ENCODE results near the gene MARCHF11.

- TF ChIP-seq CTCF (IDR thresholded peaks at IDR 0.05) (no peak), EP300 (IDR thresholded peaks at IDR 0.05; ENCODE audit: low read depth) (no peak), POLR2A (IDR thresholded peaks at IDR 0.05) (no peak)
Observed at GRCh38 chr5:16067415-16067814, 112.2 kb downstream of the MARCHF11 start.

Measured in transverse colon (tissue), 3 donors.